GM23248 (cell line): ENCODE results near the gene CLEC16A.

Source experiments
- EZH2 ChIP-seq: fragments of 200-600 bp; sonication (generic); IDR thresholded peaks from 2 replicates; pipeline ENCODE4 v1.6.1; 2018; ENCODE audit warnings: antibody characterized with exemption, mild to moderate bottlenecking; ENCODE audit not compliant: insufficient read depth, poor library complexity, severe bottlenecking
- EZH2phosphoT487 ChIP-seq: fragments of 200-600 bp; sonication (generic); IDR thresholded peaks from 2 replicates; pipeline ENCODE4 v1.6.1; 2018; ENCODE audit warnings: antibody characterized with exemption, moderate library complexity, mild to moderate bottlenecking, low read depth; ENCODE audit not compliant: insufficient read depth

DNA sequence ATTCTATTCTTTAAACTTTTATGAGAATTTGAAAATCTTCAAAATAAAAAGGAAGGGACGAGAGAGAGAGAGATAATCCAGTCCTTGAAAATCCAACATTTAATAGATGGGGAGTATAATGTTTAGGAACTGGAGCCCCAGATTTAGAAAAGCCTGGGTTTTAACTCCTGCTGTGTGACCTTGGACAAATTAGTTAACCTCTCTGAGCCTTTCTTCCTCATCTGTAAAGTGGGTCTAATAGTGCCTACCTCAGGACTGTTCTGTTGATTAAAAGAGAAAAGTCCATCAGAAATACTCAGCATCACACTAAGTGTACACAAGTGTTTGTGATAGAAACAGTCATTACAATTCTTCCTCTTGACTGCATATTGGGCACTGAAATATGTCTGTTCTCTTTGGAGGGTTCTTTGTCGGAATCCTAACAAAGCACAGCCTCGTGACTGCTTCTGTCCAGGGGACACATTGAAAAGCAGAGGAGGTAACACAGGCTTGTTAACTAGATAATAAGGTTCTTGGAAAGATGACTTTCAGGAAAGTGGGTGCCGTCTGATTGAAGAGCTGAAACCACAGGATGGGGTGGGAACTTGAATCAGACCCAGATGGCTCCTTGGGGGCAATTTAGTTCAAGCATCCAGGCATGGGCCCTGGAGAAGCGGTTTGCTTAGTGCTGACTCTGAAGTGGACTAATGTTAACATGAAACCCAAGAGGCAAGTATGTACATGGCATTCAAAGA is 128.2 kb downstream of the CLEC16A start:
- TF ChIP-seq EZH2phosphoT487: no peak
- no peak for TF ChIP-seq EZH2
